HG02970 (cell line): Measurements from ENCODE around the gene PLXNB1.
"Not testable (repeated sequence)": the region's sequence is repeated elsewhere in the genome, so short reads cannot be mapped to it uniquely, and the experiment has no call there.

Experiments used
- ATAC-seq: cut with Tn5 transposase; IDR thresholded peaks from one replicate; pipeline ENCODE4 v1.9.1; 2021; ENCODE audit warnings: mild to moderate bottlenecking, moderate library complexity, moderate number of reproducible peaks; ENCODE audit not compliant: unreplicated experiment, low FRiP score

Gene PLXNB1

GRCh38 chr3:48409291-48410201, 20.3 kb downstream of the PLXNB1 start:
- ATAC-seq = no peak

DNA sequence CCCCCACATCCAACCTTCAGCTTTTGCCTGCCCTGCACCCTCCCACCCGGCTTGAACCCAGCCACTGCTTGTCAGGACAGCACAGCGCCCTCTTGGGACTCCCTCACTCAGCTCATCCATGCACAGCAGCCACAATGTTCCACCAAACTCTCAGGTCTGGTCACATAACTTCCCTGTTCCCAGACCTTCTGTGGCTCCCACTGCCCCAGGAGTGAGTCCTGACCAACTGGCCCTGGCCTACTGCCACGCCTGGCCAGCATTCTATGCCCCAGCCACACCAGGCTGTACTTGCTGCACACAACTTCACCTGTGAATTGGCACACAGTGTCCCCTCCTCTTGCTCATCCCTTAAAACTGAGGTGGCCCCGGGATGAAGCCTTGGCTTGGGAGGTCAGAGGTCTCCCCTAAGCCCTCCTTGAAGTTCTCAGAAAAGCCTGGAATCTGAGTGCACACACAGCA, 21.0 kb downstream of the PLXNB1 start:
- no peak for ATAC-seq

DNA sequence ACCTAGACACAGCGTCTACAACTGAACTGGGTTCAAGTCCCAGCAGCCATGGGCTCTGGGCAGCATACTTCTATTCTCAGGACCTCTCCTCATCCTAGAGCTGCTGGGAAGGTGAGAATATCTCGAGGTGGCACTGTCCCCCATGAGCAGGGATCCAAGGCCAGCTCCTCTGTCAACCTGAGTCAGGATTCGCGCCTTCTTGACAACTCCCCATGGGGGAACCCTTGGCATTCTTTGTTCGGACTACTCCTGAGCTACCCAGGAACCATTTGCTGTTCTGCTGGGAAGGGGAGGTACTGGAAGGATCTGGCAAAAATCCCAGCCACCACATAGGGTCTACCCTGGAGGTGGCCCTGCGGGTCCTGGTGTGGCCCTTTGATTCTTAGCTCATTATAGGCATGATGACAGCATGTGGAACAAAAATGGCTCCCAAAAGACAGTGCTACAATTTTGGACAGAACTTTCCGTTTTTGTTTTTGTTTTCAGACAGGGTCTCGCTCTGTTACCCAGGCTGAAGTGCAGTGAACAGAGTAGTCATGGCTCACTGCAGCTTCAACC, 22.3 kb downstream of the PLXNB1 start:
- no peak for ATAC-seq

DNA sequence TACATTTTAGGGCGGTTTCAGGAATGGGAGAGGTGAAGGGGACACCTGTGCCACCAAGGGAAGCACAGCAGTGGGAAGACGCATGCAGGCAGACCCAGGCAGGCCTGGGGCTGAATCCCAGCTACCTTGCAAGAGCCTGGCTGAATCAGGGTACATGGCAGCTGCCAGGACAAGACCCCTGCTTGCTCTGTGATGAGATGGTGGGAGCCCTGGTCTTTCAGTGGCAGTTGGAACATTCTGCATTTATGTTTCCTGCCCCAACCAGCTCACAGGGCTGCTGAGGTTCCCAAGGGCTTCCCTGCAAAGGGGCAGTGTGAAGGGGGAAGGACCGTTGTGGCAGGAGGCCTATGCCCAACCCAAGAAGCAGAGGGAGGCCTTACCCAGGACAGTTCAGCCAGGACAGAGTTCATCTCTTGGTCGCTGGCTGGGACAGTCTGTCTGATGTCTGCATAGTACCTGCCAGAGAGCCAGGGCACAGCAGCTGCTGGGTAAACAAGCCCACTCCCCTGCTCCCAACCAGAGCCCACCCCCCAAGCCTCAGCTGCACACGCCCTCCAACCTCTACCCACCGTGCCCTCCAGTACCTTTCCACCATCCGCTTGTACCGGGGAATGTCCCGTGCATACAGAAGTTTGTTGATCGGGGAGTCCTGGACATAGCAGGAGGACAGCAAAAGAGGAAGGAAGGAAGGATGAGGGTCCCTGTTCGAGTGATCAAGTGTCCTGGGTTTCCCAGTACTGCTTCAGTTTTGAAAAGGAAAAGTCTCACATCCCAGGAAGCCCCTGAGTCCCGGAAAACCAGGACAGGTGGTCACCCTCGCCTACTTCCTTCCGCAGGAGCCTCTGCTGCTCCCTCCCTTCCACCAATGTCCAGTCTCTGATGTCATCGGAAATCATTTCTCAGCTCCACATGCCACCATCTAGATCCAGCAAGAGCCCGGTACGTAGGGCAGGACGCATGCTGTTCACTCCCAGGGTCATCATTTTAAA, 23.1 kb downstream of the PLXNB1 start:
- ATAC-seq = no peak

- ATAC-seq = no peak
Observed at GRCh38 chr3:48405971-48406370, 23.9 kb downstream of the PLXNB1 start.

DNA sequence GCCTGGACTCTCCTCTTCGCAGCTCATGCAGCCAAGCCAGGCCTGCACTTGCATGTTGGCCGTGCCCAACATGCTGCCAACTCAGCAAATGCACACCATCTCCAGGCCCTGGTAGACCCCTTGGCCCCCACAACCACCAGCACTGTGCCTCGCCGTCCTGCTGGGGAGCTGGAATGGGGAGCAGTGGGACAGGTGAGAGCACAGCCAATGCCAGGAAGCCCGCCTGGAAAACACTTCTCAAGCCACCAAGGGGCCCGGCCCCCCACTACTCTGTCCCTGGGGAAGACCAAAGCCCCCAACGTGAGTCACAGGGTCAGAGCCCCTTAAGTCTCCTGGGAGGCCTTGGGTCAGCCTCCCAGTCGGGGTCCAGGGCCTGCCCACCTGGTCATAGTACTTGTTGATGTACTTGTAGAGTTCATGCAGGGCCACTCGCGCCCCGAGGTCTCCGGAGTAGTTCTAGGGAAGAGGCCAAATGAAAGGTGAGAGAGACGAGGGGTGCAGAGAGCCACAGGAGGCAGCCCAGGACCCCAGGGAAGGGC, 24.5 kb downstream of the PLXNB1 start:
- ATAC-seq = no peak

DNA sequence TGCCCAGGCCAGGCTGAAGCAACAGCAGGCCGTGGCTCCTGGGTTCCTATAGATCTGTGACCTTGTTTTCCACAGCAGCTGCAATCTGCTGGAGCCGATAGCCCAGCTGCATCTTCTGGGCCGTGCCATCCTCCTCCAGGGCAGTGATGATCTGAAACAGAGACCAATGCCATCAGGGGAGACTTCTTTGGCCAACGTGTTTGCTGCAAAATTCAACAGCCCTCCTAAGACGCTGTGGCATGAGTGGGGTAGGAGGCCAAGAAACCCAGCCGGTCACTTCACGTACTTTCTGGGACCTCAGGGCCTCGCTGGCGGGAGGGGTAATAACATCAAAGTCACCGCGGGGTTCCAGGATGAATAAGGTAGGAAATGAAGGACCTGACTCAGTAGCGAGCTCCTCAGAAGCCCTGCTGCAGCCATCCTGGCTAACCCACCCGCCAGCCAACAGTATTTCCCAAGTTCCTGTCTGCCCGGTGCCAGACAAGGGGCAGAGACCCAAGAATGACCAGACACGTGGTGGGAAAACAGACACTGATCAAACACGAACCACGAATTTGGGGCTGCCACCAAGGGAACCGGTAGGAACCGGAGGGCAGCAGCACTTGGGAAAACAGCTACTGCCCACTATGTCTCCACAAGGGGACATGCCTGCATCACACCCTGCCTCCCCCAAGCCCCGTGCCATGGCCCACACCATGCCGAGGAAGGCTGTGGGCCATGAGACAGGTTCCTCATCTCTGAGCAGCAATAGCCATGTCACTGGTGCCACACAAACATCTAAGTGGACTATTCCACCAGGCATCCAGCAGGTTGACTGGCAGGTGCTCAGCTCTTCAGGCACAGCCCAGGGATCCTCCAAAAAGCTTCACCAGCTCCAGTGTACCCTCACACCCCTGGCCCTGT, 25.2 kb downstream of the PLXNB1 start:
- no peak for ATAC-seq

- no peak for ATAC-seq
Observed at GRCh38 chr3:48403533-48404439, 26.1 kb downstream of the PLXNB1 start.

DNA sequence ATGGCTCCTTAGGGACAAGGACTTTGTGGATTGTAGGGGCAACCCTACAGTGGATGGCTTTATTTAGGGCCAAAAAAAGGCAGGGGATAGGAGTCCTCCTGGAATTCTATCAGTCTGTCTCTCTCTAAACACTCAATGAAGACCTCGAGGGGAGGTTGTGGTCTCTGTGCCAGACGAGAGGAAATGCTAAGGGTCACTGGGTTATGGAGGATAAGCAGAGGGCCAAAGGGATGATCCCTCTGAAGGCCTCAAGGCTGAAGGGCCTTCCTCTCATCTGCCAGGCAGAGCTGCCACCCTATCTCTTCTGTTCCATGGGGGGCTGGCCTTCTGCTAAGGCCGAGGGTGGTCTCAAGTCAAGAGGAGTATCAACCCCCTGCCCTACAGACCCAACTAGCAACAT, 27.0 kb downstream of the PLXNB1 start:
- no peak for ATAC-seq

DNA sequence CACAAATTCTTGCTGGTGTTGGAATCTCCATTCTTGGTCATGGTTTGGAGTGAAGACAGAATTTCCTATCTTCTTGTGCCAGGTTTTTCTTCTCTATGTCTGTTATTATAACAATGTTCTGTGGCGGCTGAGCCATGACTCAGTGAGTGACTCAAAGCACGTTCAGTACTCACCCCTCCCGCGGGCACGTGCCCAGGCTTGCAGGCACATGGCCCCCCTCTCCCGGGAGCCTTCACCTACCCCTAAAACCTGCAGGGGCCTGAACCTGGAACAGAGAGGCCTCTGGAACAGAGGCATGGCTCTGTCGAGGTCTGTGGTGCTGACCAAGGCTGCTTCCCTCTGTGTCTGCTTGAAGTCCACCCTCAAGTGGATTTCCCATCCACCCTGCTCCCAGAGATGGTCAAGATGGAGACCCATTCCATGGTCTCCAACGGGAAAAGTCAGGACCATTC, 27.6 kb downstream of the PLXNB1 start:
- no peak for ATAC-seq

DNA sequence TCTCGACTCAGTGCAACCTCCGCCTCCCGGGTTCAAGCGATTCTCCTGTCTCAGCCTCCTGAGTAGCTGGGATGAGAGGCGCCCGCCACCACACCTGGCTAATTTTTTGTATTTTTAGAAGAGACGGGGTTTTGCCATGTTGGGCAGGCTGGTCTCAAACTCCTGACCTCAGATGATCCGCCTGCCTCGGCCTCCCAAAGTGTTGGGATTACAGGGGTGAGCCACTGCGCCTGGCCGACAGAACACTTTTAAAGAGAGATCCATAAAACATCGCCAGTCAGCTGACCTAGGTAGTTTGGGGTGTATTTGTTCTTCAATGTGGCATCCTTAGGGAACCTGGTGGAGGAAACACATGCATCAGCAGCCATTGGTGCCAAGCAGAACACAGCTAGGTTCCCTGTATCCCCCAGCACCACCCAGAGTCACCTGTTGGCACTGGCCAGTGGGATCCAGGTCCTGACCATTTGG, 28.4 kb downstream of the PLXNB1 start:
- not testable (repeated sequence) for ATAC-seq

DNA sequence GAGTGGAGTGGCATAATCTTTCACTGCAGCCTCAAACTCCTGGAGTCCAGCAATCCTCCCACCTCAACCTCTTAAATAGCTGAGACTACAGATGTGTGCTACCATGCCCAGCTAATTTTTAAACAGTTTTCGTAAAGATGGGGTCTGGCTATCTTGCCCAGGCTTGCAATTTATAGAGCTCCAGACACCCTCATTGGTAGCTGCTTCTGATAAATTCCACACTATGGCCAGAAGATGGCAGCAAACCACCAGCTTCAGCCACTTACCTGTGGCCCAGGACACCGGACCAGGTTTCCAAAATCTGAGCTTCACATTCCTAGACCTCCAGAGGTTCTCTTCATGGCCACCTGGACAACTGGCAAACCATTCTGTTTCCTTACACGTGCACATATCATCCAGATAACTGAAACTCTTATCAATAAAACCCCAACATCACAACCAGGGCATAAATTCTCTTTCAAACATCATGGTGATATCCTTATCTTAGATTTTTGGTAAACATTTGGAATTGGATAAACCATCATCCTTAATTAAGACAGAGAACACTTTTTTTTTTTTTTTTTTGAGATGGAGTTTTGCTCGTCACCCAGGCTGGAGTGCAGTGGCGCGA, 29.0 kb downstream of the PLXNB1 start:
- no peak for ATAC-seq

GRCh38 chr3:48399387-48400172, 30.3 kb downstream of the PLXNB1 start:
- no peak for ATAC-seq

- ATAC-seq = no peak
Observed at GRCh38 chr3:48398701-48399386, 31.0 kb downstream of the PLXNB1 start.

DNA sequence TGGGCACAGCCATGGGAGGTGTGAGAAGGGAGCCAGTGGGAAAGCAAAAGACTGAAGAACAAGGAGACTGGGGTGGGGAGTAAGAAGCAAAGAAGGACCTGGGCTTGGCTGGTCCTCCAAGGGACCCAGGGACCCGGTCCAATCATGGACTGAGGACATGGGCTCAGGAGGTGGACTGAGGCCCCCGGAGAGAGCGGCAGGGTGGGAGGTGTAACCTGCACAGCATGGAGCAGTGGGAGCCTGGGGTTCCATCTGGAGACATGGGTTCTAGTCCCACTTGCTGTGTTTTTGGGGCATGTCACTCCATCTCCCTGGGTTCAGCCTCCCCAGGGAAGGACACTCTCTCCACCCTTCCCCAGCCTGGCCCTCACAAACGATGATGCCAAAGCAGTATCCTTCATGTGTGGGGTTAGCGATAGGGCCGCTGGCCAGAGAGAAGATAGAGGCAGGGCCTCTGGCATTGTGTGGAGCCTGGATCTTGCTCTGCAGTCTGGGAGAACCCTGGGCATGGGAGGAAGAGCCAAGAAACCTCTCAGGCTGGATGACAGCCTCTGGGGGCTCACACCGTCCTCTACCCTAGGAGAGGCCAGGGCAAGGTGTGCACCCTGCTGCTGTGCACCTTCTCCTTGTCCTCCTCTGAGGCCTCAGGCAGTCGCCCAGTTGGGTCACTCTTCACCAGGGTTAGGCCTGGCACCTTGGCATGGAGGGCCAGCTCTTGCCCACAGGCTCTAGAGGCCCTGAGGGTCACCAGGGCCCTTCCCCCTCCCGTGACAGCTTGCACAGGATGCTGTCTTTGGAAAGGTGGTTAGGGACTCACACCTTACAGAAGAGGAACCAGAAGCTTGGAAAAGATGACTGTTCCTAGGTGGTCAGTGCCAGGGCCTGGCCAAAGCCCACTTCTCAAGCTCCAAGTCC, 31.9 kb downstream of the PLXNB1 start:
- ATAC-seq = no peak
